HCT116 (cell line): ENCODE results near the gene ALDH3A2. TPM values are rescaled to one million over a fixed set of nuclear protein-coding genes. Genes with fewer than 3 reads are reported as not detected.

Source experiments
- ATAC-seq: fragments of 200-7000 bp; cut with Tn5 transposase; 2 replicates; pipeline ENCODE4 v1.9.1; 2020; ENCODE audit warnings: mild to moderate bottlenecking, moderate library complexity
- BruUV-seq: library from RNA; stranded (reverse); fragments of 400-500 nt; replicated peaks from 2 replicates; lab custom pipeline; 2021; lab: Mats Ljungman, UMichigan
- CTCF ChIA-PET: fragments of 300-600 bp; sonication (Branson Sonifier 250); formaldehyde crosslinking; loops from one replicate; lab custom pipeline; 2021; ENCODE audit warnings: antibody characterized with exemption; lab: Charles Lee
- POLR2A ChIA-PET: fragments of 300-600, 350-600 bp; sonication (Branson Sonifier 250); formaldehyde crosslinking; loops from one replicate; lab custom pipeline; 2021; ENCODE audit warnings: antibody characterized with exemption; lab: Charles Lee
- RAD21 ChIA-PET, 2 experiments: fragments of 300-600 bp; sonication (Branson Sonifier 250); formaldehyde crosslinking; loops; one replicate each; lab custom pipeline; 2023; ENCODE audit warnings: low total read pairs in 2 of 2; ENCODE audit not compliant: uncharacterized antibody in 2 of 2, unreplicated experiment in 2 of 2, low non-redundant PET in 1 of 2; lab: Charles Lee
- DNase-seq: peaks from one replicate; pipeline ENCODE4 v3.0.0-alpha.2; 2010; ENCODE audit warnings: low read depth, low spot score
- H2AFZ ChIP-seq: fragments of 200-600 bp; shearing (Covaris generic), sonication (generic); 2 replicates; pipeline ENCODE4 v1.6.1; 2017; ENCODE audit warnings: low read depth, mixed run types, mixed read lengths, antibody characterized with exemption, low read length; ENCODE audit not compliant: poor library complexity, severe bottlenecking
- H3K27ac ChIP-seq: 2 replicates; pipeline ENCODE4 v1.5.1; 2012; ENCODE audit warnings: low read depth, low read length
- H3K27me3 ChIP-seq: fragments of 200-600 bp; sonication (generic); 2 replicates; pipeline ENCODE4 v1.6.1; 2016; ENCODE audit warnings: mixed run types, low read length, mixed read lengths; ENCODE audit not compliant: insufficient read depth
- H3K36me3 ChIP-seq, 2 experiments: fragments of 200-500 bp in 1 of 2; fragments of 200-600 bp in 1 of 2; sonication (Bioruptor generic) in 1 of 2; sonication (generic) in 1 of 2; 2 replicates each; pipeline versions ENCODE4 v1.5.1 to v1.6.1; 2014 to 2016; ENCODE audit warnings: low read length in 2 of 2, inconsistent platforms in 1 of 2, mixed read lengths in 1 of 2, mixed run types in 1 of 2; ENCODE audit not compliant: insufficient read depth in 2 of 2, control insufficient read depth in 1 of 2
- H3K4me1 ChIP-seq, 2 experiments: fragments of 200-600 bp in 1 of 2; sonication (generic) in 1 of 2; 2 replicates each; pipeline versions ENCODE4 v1.5.1 to v1.6.1; 2012 to 2017; ENCODE audit warnings: low read length in 2 of 2, inconsistent platforms in 1 of 2, mild to moderate bottlenecking in 1 of 2, mixed read lengths in 1 of 2, mixed run types in 1 of 2, moderate library complexity in 1 of 2; ENCODE audit not compliant: insufficient read depth in 2 of 2, control insufficient read depth in 1 of 2
- H3K4me2 ChIP-seq: fragments of 200-600 bp; sonication (generic); 2 replicates; pipeline ENCODE4 v1.6.1; 2017; ENCODE audit warnings: mixed run types, low read length, mixed read lengths
- H3K4me3 ChIP-seq, 2 experiments: fragments of 200-600 bp in 1 of 2; sonication (generic) in 1 of 2; replicated peaks in 1 of 2; 2 replicates each; pipeline ENCODE4 v1.5.1; 2011 to 2016; ENCODE audit warnings: low read length in 2 of 2, control low read depth in 1 of 2, low read depth in 1 of 2, mild to moderate bottlenecking in 1 of 2, mixed read lengths in 1 of 2, mixed run types in 1 of 2
- H3K79me2 ChIP-seq: fragments of 200-600 bp; sonication (generic); 2 replicates; pipeline ENCODE4 v1.6.1; 2017; ENCODE audit warnings: mild to moderate bottlenecking, mixed run types, low read length, moderate library complexity, mixed read lengths; ENCODE audit not compliant: insufficient read depth
- H3K9ac ChIP-seq: fragments of 200-600 bp; sonication (generic); 2 replicates; pipeline ENCODE4 v1.6.1; 2016; ENCODE audit warnings: low read length, mixed read lengths
- H3K9me2 ChIP-seq: fragments of 200-600 bp; sonication (generic), shearing (Covaris generic); 2 replicates; pipeline ENCODE4 v1.6.1; 2017; ENCODE audit warnings: mixed run types, mild to moderate bottlenecking, moderate library complexity; ENCODE audit not compliant: insufficient read depth
- H3K9me3 ChIP-seq, 2 experiments: fragments of 200-500 bp in 1 of 2; fragments of 200-600 bp in 1 of 2; sonication (Bioruptor generic) in 1 of 2; sonication (generic) in 1 of 2; 2 replicates each; pipeline ENCODE4 v1.6.1; 2014 to 2017; ENCODE audit warnings: low read length in 2 of 2, mixed read lengths in 2 of 2, inconsistent platforms in 1 of 2, low read depth in 1 of 2, mild to moderate bottlenecking in 1 of 2, mixed run types in 1 of 2, moderate library complexity in 1 of 2; ENCODE audit not compliant: control insufficient read depth in 1 of 2, insufficient read depth in 1 of 2
- H4K20me1 ChIP-seq: fragments of 200-600 bp; sonication (generic), shearing (Covaris generic); 2 replicates; pipeline ENCODE4 v1.6.1; 2017; ENCODE audit warnings: mixed run types, mild to moderate bottlenecking, moderate library complexity; ENCODE audit not compliant: insufficient read depth
- RAD21 ChIP-seq: IDR thresholded peaks from 2 replicates; pipeline ENCODE4 v1.6.1; 2012; ENCODE audit warnings: low read depth, mild to moderate bottlenecking
- intact Hi-C: fragments of 100-400 bp; cut with micrococcal nuclease; formaldehyde crosslinking; loops from 2 replicates; pipeline ENCODE4 v1.10.0; 2022
- total RNA-seq: library from RNA; stranded (reverse); gene quantifications from one replicate; pipeline ENCODE4 v1.2.1, GENCODE V29; 2021; ENCODE audit not compliant: unreplicated experiment
- TF ChIP-seq, protein P1 (sequence below), 3 experiments: fragments of 200-600 bp in 1 of 3; sonication (generic) in 1 of 3; IDR thresholded peaks in 2 of 3; conservative IDR thresholded peaks in 1 of 3; 2 replicates each; pipeline ENCODE4 v1.5.1; 2012 to 2017; ENCODE audit warnings: low read depth in 2 of 3, low read length in 2 of 3, antibody characterized with exemption in 1 of 3, borderline replicate concordance in 1 of 3, control low read depth in 1 of 3, mild to moderate bottlenecking in 1 of 3, mixed read lengths in 1 of 3, mixed run types in 1 of 3, moderate library complexity in 1 of 3; ENCODE audit not compliant: insufficient read depth in 1 of 3
- TF ChIP-seq, protein P2 (sequence below): IDR thresholded peaks from 2 replicates; pipeline ENCODE4 v1.6.1; 2012; ENCODE audit warnings: low read depth

ALDH3A2 gene
- total RNA-seq, 1 experiment from 2014 or later = 86.8 TPM

- H3K4me2 ChIP-seq = peak overlapping the region; percentile 70
- H3K9me3 ChIP-seq = no peaks in the 10 kb centered on the region
- ATAC-seq (no peak), DNase-seq (no peak)
- POLR2A ChIA-PET = no interaction called here
- peaks cover 19% of the 10 kb centered on the region for H3K79me2 ChIP-seq
- 0 out of 4 replicates have a peak overlapping the region, but pooled peaks of 1 of the 2 experiments have one; percentile 5 for H3K4me3 ChIP-seq
- no peak overlapping the region for H2AFZ ChIP-seq
- BruUV-seq = no TSS peak
- RAD21 ChIA-PET = no interaction called here
- H3K27me3 ChIP-seq = no peaks in the 10 kb centered on the region
- TF ChIP-seq, protein P1, sequence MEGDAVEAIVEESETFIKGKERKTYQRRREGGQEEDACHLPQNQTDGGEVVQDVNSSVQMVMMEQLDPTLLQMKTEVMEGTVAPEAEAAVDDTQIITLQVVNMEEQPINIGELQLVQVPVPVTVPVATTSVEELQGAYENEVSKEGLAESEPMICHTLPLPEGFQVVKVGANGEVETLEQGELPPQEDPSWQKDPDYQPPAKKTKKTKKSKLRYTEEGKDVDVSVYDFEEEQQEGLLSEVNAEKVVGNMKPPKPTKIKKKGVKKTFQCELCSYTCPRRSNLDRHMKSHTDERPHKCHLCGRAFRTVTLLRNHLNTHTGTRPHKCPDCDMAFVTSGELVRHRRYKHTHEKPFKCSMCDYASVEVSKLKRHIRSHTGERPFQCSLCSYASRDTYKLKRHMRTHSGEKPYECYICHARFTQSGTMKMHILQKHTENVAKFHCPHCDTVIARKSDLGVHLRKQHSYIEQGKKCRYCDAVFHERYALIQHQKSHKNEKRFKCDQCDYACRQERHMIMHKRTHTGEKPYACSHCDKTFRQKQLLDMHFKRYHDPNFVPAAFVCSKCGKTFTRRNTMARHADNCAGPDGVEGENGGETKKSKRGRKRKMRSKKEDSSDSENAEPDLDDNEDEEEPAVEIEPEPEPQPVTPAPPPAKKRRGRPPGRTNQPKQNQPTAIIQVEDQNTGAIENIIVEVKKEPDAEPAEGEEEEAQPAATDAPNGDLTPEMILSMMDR (IDR thresholded peaks at IDR 0.05 in 2 of 3, conservative IDR thresholded peaks at IDR 0.05 in 1 of 3; ENCODE audit: borderline replicate concordance in 1 of 3, insufficient read depth in 1 of 3, low read depth in 2 of 3, low read length in 2 of 3) = peak; percentile 34 to 90 (median 77); a peak in 4 of 6 replicates
- TF ChIP-seq, protein P2, sequence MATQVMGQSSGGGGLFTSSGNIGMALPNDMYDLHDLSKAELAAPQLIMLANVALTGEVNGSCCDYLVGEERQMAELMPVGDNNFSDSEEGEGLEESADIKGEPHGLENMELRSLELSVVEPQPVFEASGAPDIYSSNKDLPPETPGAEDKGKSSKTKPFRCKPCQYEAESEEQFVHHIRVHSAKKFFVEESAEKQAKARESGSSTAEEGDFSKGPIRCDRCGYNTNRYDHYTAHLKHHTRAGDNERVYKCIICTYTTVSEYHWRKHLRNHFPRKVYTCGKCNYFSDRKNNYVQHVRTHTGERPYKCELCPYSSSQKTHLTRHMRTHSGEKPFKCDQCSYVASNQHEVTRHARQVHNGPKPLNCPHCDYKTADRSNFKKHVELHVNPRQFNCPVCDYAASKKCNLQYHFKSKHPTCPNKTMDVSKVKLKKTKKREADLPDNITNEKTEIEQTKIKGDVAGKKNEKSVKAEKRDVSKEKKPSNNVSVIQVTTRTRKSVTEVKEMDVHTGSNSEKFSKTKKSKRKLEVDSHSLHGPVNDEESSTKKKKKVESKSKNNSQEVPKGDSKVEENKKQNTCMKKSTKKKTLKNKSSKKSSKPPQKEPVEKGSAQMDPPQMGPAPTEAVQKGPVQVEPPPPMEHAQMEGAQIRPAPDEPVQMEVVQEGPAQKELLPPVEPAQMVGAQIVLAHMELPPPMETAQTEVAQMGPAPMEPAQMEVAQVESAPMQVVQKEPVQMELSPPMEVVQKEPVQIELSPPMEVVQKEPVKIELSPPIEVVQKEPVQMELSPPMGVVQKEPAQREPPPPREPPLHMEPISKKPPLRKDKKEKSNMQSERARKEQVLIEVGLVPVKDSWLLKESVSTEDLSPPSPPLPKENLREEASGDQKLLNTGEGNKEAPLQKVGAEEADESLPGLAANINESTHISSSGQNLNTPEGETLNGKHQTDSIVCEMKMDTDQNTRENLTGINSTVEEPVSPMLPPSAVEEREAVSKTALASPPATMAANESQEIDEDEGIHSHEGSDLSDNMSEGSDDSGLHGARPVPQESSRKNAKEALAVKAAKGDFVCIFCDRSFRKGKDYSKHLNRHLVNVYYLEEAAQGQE = no peak
- peak; percentile 55 for TF ChIP-seq RAD21
- H3K9ac ChIP-seq = no peak overlapping the region
- intact Hi-C loops = loop anchor here (5.0 kb wide), 2 partner anchors 107 to 138 kb away; no protein-coding TSS in a partner anchor
- H3K36me3 ChIP-seq = no peaks in the 10 kb centered on the region
- H3K9me2 ChIP-seq = no peaks in the 10 kb centered on the region
- no peaks in the 10 kb centered on the region for H4K20me1 ChIP-seq
- peaks cover 61 to 85% of the 10 kb centered on the region in 2 experiments for H3K4me1 ChIP-seq
- H3K27ac ChIP-seq = peak overlapping the region; percentile 99
- CTCF ChIA-PET = interaction anchor here (0.5 to 1.4 kb wide), 9 partner anchors 11 to 268 kb away, joined by 3 to 4 read pairs (median 3); no protein-coding TSS in a partner anchor
Observed at GRCh38 chr17:19645734-19646201, 2.8 kb upstream of the ALDH3A2 start.
